ENCODE data around the gene BDH2. TPM values are rescaled to one million over a fixed set of nuclear protein-coding genes. Genes with fewer than 3 reads are reported as not detected.

BDH2 gene
- total RNA-seq, 1 experiment from 2014 or later = 40.2 TPM

GRCh38 chr4:103054030-103054429 is 45.6 kb downstream of the BDH2 start:
- H2BK5ac ChIP-seq (ENCODE audit: insufficient read length, low read length) = no peak overlapping the region
- H3K9me3 ChIP-seq (ENCODE audit: control insufficient read depth, low read depth, low read length) = no peaks in the 10 kb centered on the region
- no peak overlapping the region for H3K23ac ChIP-seq (ENCODE audit: insufficient read length, low read depth, low read length)
- no peak overlapping the region for H2BK12ac ChIP-seq (ENCODE audit: insufficient read length, low read depth, low read length)
- H3K27me3 Mint-ChIP-seq (ENCODE audit: low read depth) = no peaks in the 10 kb centered on the region
- no peak overlapping the region for H3K18ac ChIP-seq (ENCODE audit: insufficient read length, low read depth, low read length)
- H3K56ac ChIP-seq (ENCODE audit: insufficient read length, low read depth, low read length) = no peak overlapping the region
- H3T11ph ChIP-seq (ENCODE audit: low read length) = no peak overlapping the region
- WGBS (ENCODE audit: extremely low coverage, insufficient read length, low lambda C conversion rate) = no CpG with 5 or more reads among the region's 3 CpGs
- no peaks in the 10 kb centered on the region; a peak in 1 of 5 replicates for H3K9me3 Mint-ChIP-seq
- no peak overlapping the region for H4K8ac ChIP-seq (replicated peaks; ENCODE audit: insufficient read length, low read depth, low read length)
- no peak overlapping the region for H2BK15ac ChIP-seq (ENCODE audit: low read depth, low read length)
- no peaks in the 10 kb centered on the region for H4K20me1 ChIP-seq (ENCODE audit: control insufficient read depth, insufficient read depth, insufficient read length)
- no peaks in the 10 kb centered on the region for H3K4me1 ChIP-seq (ENCODE audit: insufficient read depth, low read length)
- H3K79me2 ChIP-seq (ENCODE audit: insufficient read depth, low read length) = no peaks in the 10 kb centered on the region
- H3K4me2 ChIP-seq (ENCODE audit: insufficient read depth, insufficient read length, low read length) = no peak overlapping the region
- H3K79me1 ChIP-seq (ENCODE audit: insufficient read depth, low read depth, low read length, poor library complexity, severe bottlenecking) = no peaks in the 10 kb centered on the region
- DNase-seq = no peak
- no peak overlapping the region for H3K4ac ChIP-seq (ENCODE audit: low read depth, low read length)
- no peak overlapping the region for H2AK5ac ChIP-seq (ENCODE audit: insufficient read length, low read length)
- H3K14ac ChIP-seq (ENCODE audit: insufficient read depth, low read length) = no peak overlapping the region
- H3K36me3 Mint-ChIP-seq (ENCODE audit: insufficient read depth in 1 of 3, low read depth in 3 of 3) = no peaks in the 10 kb centered on the region; a peak in 1 of 7 replicates
- no peak overlapping the region for H2AFZ ChIP-seq (ENCODE audit: low read length)
- H3K4me3 Mint-ChIP-seq = no peak overlapping the region
- H2BK20ac ChIP-seq (ENCODE audit: low read depth, low read length, poor library complexity, severe bottlenecking) = peak overlapping the region; percentile 11
- H3K27ac ChIP-seq (ENCODE audit: insufficient read length, low read depth, low read length) = no peak overlapping the region
- H3K27ac Mint-ChIP-seq = no peak overlapping the region
- no peak overlapping the region for H2BK120ac ChIP-seq (ENCODE audit: low read depth, low read length, poor library complexity, severe bottlenecking)
- no peaks in the 10 kb centered on the region for H3K23me2 ChIP-seq (ENCODE audit: insufficient read length, low read depth, low read length, poor library complexity, severe bottlenecking)
- H4K5ac ChIP-seq (ENCODE audit: insufficient read length, low read depth, low read length) = no peak overlapping the region
- H3K27me3 ChIP-seq (ENCODE audit: insufficient read depth, low read length) = no peaks in the 10 kb centered on the region
- H3K4me1 Mint-ChIP-seq = no peaks in the 10 kb centered on the region
- no peak overlapping the region for H4K91ac ChIP-seq (ENCODE audit: insufficient read length, low read depth, low read length)
- no peak overlapping the region for H3K9ac ChIP-seq (ENCODE audit: extremely low read depth, insufficient read length, low read length)
- TF ChIP-seq CTCF (conservative IDR thresholded peaks at IDR 0.05) = no peak

Data from H9 (cell line).